OCI-LY7 (cell line): ENCODE results near the gene ATG4B. TPM values are rescaled to one million over a fixed set of nuclear protein-coding genes. Genes with fewer than 3 reads are reported as not detected.

ENCODE experiments used
- BruUV-seq: library from RNA; stranded (reverse); fragments of 400-500 nt; replicated peaks from 2 replicates; lab custom pipeline; 2021; lab: Mats Ljungman, UMichigan
- CTCF ChIA-PET: fragments of 300-600 bp; sonication (Branson Sonifier 250); formaldehyde crosslinking; loops from one replicate; lab custom pipeline; 2022; ENCODE audit warnings: antibody characterized with exemption; ENCODE audit not compliant: unreplicated experiment; lab: Charles Lee
- POLR2A ChIA-PET: fragments of 300-600 bp; sonication (Branson Sonifier 250); formaldehyde crosslinking; loops from one replicate; lab custom pipeline; 2022; ENCODE audit warnings: antibody characterized with exemption; lab: Charles Lee
- DNase-seq: peaks from one replicate; pipeline ENCODE4 v3.0.0-alpha.2; 2015; ENCODE audit warnings: low spot score
- H2AFZ ChIP-seq: fragments of 200-600 bp; sonication (generic), shearing (Covaris generic); 2 replicates; pipeline ENCODE4 v1.6.1; 2014; ENCODE audit warnings: mild to moderate bottlenecking, antibody characterized with exemption, low read length, moderate library complexity
- H3K27ac ChIP-seq: fragments of 200-600 bp; sonication (generic); 2 replicates; pipeline ENCODE4 v1.5.1; 2014; ENCODE audit warnings: mixed run types, low read depth, mild to moderate bottlenecking, moderate library complexity, low read length, inconsistent platforms; ENCODE audit not compliant: poor library complexity, severe bottlenecking
- H3K36me3 ChIP-seq: fragments of 200-600 bp; sonication (generic); 2 replicates; pipeline ENCODE4 v1.6.1; 2014; ENCODE audit warnings: mild to moderate bottlenecking, antibody characterized with exemption, low read length, moderate library complexity, mixed read lengths; ENCODE audit not compliant: insufficient read depth
- H3K4me1 ChIP-seq: fragments of 200-600 bp; sonication (generic); 2 replicates; pipeline ENCODE4 v1.5.1; 2014; ENCODE audit warnings: mild to moderate bottlenecking, low read length; ENCODE audit not compliant: insufficient read depth, poor library complexity, severe bottlenecking
- H3K4me2 ChIP-seq: fragments of 200-600 bp; sonication (generic); 2 replicates; pipeline ENCODE4 v1.6.1; 2014; ENCODE audit warnings: mild to moderate bottlenecking, low read length
- H3K4me3 ChIP-seq: fragments of 200-600 bp; sonication (generic); 2 replicates; pipeline ENCODE4 v1.5.1; 2014; ENCODE audit warnings: mild to moderate bottlenecking, low read depth, low read length; ENCODE audit not compliant: poor library complexity, severe bottlenecking
- H3K79me2 ChIP-seq: fragments of 200-600 bp; sonication (generic); 2 replicates; pipeline ENCODE4 v1.6.1; 2016; ENCODE audit warnings: low read depth, mild to moderate bottlenecking, low read length, moderate library complexity, mixed read lengths; ENCODE audit not compliant: insufficient read depth
- H3K9me2 ChIP-seq: fragments of 200-600 bp; sonication (generic); 2 replicates; pipeline ENCODE4 v1.6.1; 2016; ENCODE audit warnings: mild to moderate bottlenecking, low read length, mixed read lengths; ENCODE audit not compliant: insufficient read depth
- H3K9me3 ChIP-seq: fragments of 200-600 bp; sonication (generic); 2 replicates; pipeline ENCODE4 v1.6.1; 2014; ENCODE audit warnings: mild to moderate bottlenecking, mixed run types, low read length, mixed read lengths
- H4K20me1 ChIP-seq: fragments of 200-600 bp; sonication (generic); 2 replicates; pipeline ENCODE4 v1.6.1; 2014; ENCODE audit warnings: mild to moderate bottlenecking, antibody characterized with exemption, low read length, moderate library complexity, mixed read lengths; ENCODE audit not compliant: insufficient read depth
- CTCF ChIP-seq: fragments of 200-600 bp; sonication (generic); conservative IDR thresholded peaks from 2 replicates; pipeline ENCODE4 v1.5.1; 2014; ENCODE audit warnings: mild to moderate bottlenecking, antibody characterized with exemption, low read length, moderate library complexity, mixed read lengths
- EZH2phosphoT487 ChIP-seq: fragments of 200-600 bp; sonication (generic); IDR thresholded peaks from 2 replicates; pipeline ENCODE4 v1.6.1; 2018; ENCODE audit warnings: low read depth, borderline replicate concordance, mild to moderate bottlenecking, mixed run types, antibody characterized with exemption, low read length, moderate library complexity, mixed read lengths
- intact Hi-C: fragments of 100-400 bp; cut with micrococcal nuclease; formaldehyde crosslinking; loops from one replicate; pipeline ENCODE4 v1.10.0; 2022; ENCODE audit not compliant: unreplicated experiment
- total RNA-seq, 2 experiments: library from RNA; depleted of rRNA in 1 of 2; stranded (reverse); fragments of >200 nt in 1 of 2; shearing (Covaris generic) in 1 of 2; gene quantifications; 2 replicates each; pipeline ENCODE4 v1.2.3, GENCODE V29; 2014 to 2022

Gene ATG4B
- total RNA-seq, 2 experiments from 2014 or later: 72.4 to 133 TPM

GRCh38 chr2:241676665-241677064 is 39.2 kb downstream of the ATG4B start:
- Histone ChIP-seq H3K4me3 (no peak overlapping the region), H4K20me1 (no peaks in the 10 kb centered on the region), H3K36me3 (peaks cover 98% of the 10 kb centered on the region), H3K4me1 (no peaks in the 10 kb centered on the region), H3K9me2 (no peaks in the 10 kb centered on the region), H3K27ac (no peak overlapping the region), H3K4me2 (no peak overlapping the region), H2AFZ (no peak overlapping the region), H3K9me3 (no peaks in the 10 kb centered on the region), H3K79me2 (no peaks in the 10 kb centered on the region)
- TF ChIP-seq EZH2phosphoT487 (no peak), CTCF (no peak)
- ChIA-PET CTCF (no interaction called here), POLR2A (no interaction called here)
- intact Hi-C loops: no loop called here
- DNase-seq: no peak
- BruUV-seq: no TSS peak

- ChIA-PET POLR2A (no interaction called here), CTCF (no interaction called here)
- no peak overlapping the region for H2AFZ ChIP-seq
- intact Hi-C loops: no loop called here
- no peaks in the 10 kb centered on the region for H4K20me1 ChIP-seq
- no peak overlapping the region for H3K4me2 ChIP-seq
- no peak for DNase-seq
- TF ChIP-seq CTCF (no peak), EZH2phosphoT487 (no peak)
- no peaks in the 10 kb centered on the region for H3K79me2 ChIP-seq
- H3K9me2 ChIP-seq: no peaks in the 10 kb centered on the region
- H3K27ac ChIP-seq: no peak overlapping the region
- H3K4me3 ChIP-seq: no peak overlapping the region
- peaks cover 98% of the 10 kb centered on the region for H3K36me3 ChIP-seq
- no peaks in the 10 kb centered on the region for H3K9me3 ChIP-seq
- BruUV-seq: no TSS peak
- H3K4me1 ChIP-seq: no peaks in the 10 kb centered on the region
Measured at GRCh38 chr2:241677392-241677791, 39.9 kb downstream of the ATG4B start.

- TF ChIP-seq CTCF (no peak), EZH2phosphoT487 (no peak)
- Histone ChIP-seq H3K9me3 (no peaks in the 10 kb centered on the region), H3K4me3 (no peak overlapping the region), H3K27ac (no peak overlapping the region), H3K4me2 (no peak overlapping the region), H4K20me1 (no peaks in the 10 kb centered on the region), H3K79me2 (peaks cover 7% of the 10 kb centered on the region), H2AFZ (no peak overlapping the region), H3K4me1 (no peaks in the 10 kb centered on the region), H3K36me3 (peaks cover 99% of the 10 kb centered on the region), H3K9me2 (no peaks in the 10 kb centered on the region)
- no TSS peak for BruUV-seq
- POLR2A ChIA-PET: no interaction called here
- CTCF ChIA-PET: no interaction called here
- DNase-seq: no peak
- intact Hi-C loops: no loop called here
Measured at GRCh38 chr2:241678307-241678706, 40.8 kb downstream of the ATG4B start.
